NCI-H345 treated with DMSO at 0.1 percent for 48 hours (cell line): Measurements from ENCODE around the gene PREP.
A peak's percentile ranks its signal among the peaks of the same experiment; 100 is the strongest.
"Not testable (repeated sequence)": the region's sequence is repeated elsewhere in the genome, so short reads cannot be mapped to it uniquely, and the experiment has no call there.

Source experiments
- DNase-seq: peaks from one replicate; lab custom pipeline; 2025; ENCODE audit not compliant: unreplicated experiment; lab: John Stamatoyannopoulos, UW

Gene PREP

GRCh38 chr6:105402939-105403935 lies at the start of gene PREP:
PREP (minus strand) TSS chr6:105403082; CDS start chr6:105402891, 191 bp downstream.
- DNase-seq, result peak; percentile 67

DNA sequence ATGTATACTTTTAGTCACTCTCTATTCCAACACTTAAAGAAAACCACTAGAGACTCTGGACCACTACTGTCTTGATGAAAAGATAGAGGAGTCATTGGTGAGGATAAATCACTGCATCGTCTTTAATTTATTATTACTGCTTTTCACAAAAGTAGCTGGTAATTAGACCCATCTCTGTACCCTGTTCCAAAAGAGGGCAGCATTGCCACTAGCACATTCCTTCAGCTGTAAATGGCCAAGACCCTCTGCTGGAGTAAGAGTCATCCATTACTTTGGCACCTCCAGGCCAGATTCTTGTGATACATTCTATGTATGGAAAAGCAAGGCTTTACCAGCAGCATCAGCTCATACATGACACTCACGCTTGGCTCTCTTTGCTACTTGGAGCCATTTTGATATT lies 49.5 kb upstream of the PREP start:
- no peak for DNase-seq

GRCh38 chr6:105449756-105450390 lies 47.0 kb upstream of the PREP start:
- DNase-seq, result no peak

DNA sequence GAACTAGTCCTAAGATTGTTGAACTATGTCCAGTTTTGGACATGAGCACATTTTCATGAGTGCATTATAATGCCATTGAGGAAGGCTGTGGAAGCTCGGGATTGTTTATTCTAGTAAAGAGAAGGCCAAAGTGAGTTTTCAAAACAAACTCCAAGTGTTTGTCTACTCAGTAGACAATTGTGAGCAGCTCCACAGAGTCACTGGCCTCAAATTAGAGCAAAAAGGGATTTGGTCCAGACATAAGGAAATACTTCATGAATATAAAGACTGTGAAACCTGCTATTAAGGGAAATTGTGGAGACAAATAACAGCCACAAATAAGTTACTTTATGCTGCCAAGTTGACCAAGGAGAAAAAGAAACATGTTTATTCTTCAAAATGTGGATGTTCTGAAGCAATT lies 42.6 kb upstream of the PREP start:
- no peak for DNase-seq

- DNase-seq, result no peak
These were observed 41.1 kb upstream of the PREP start for GRCh38 chr6:105443941-105444340.

- no peak for DNase-seq
These were observed 39.5 kb upstream of the PREP start for GRCh38 chr6:105442369-105442768.

GRCh38 chr6:105437236-105437635 lies 34.4 kb upstream of the PREP start:
- DNase-seq, result no peak

DNA sequence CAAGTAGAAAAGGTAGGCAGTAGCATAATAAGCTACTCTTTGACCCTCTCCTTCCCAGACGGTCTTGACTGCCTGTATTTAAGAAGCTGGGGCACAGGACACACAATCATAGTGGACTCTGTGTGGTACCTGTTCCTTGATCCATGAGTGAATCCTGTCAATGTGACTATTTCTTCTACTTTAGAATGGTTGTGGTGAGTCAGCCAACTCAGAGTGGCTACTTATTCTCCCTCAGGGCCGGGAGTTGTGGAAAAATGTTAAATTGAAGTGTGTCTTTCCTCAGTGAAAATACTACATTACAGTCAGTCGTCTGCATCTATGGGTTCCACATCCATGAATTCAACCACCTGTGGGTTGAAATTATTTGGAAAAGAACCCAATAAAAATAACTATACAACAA lies 30.8 kb upstream of the PREP start:
- no peak for DNase-seq

GRCh38 chr6:105432797-105433196 lies 29.9 kb upstream of the PREP start:
- no peak for DNase-seq

- DNase-seq, result peak; percentile 11
These were observed 28.3 kb upstream of the PREP start for GRCh38 chr6:105431226-105431625.

DNA sequence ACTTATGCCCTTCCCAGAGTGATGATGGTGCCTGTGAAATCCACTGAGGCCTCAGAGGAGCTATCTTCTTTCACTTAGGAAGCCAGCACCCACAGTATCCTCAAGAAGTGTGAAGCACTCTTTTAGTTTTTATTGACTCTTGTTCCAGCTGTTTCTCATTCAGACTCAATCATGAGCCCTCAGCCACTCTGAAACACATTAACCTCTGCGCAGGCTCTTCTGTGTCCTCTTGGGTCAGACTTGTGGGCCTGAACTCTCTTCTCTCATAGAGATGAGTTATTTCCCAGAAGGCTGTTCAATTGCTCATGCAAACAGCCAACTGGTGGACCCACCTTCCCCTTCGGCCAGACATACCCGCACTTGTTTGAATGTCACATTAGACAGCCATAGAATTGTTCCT lies 27.8 kb upstream of the PREP start:
- no peak for DNase-seq

GRCh38 chr6:105429676-105430075 lies 26.8 kb upstream of the PREP start:
- DNase-seq, result no peak

DNA sequence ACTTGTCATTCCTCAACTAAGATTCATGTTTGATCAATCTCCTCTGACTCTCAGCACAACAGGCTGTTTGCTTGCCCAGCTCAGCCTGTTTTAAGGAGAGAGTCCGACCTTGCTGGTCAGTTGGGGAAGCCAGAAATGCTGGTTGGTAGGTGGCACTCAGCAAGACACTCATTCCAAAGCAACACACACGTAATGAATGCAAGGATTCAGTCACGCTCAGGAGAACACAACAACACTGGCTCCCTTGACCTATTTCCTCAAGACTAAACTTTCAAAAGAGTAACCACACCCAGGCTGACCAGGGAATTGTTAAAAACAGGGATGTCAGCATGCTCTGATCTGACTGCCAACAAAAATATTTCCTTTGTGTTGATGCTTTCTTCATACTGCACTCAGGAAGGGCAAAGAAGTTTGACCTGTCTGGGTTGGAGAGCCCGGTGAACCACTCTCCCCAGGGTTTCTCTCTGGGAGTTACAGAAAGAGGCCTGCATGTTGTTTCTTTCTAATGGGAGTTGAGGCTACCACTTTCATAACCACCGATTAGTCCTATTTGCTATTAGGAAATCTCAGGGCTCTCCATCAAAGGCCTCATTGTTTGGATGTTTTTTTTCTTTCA lies 25.6 kb upstream of the PREP start:
- DNase-seq, result no peak

GRCh38 chr6:105424175-105424783 lies 21.4 kb upstream of the PREP start:
- DNase-seq, result peak; percentile 64

DNA sequence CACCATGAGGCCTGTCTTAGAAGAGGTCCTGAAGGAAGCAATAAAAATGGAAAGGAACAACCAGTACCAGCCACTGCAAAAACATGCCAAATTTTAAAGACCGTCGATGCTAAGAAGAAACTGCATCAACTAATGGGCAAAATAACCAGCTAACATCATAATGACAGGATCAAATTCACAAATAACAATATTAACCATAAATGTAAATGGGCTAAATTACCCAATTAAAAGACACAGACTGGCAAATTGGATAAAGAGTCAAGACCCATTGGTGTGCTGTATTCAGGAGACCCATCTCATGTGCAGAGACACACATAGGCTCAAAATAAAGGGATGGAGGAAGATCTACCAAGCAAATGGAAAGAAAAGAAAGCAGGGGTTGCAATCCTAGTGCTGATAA lies 14.1 kb upstream of the PREP start:
- DNase-seq, result not testable (repeated sequence)

GRCh38 chr6:105409734-105410133 lies 6.9 kb upstream of the PREP start:
- no peak for DNase-seq

- DNase-seq, result peak; percentile 4
These were observed 568 bp downstream of the PREP start for GRCh38 chr6:105402090-105402938.

DNA sequence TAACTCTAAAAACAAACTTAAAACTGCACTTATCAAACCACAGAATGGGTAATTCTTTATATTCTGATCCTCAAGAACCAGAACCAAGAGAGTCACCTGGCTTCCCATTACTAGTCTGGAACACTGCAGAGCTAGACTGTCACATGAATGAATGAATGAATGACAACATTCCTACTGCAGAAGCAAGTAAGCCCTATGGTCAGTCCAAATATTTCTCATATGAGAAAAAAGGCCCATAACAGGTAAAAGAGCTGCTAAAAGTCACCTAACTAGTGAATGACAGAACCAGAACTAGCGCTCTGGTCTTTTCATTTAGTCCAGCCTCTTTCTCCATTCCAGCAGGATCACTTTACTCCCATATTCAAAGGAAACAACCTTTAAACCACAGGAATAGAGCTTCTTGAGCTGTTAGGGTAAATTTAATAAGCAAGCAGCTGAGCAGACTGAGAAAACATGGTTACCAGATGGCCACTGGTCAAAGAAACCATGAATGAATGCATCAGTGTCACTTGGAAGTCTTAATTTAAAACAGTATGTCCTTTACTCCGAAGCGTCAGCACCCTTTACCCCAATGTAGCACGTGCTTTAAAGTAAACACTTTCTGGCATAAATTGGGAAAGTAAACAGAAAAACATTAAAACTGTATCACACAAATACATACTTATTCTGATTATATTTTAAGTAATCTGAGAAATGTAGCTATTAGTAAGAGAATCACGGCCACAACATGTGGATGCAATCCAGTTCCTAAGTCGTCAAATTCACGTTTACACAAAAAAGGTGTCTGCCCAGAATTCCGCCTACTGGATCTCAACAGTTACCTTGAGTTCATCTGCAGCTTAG lies 1.4 kb downstream of the PREP start:
- no peak for DNase-seq

DNA sequence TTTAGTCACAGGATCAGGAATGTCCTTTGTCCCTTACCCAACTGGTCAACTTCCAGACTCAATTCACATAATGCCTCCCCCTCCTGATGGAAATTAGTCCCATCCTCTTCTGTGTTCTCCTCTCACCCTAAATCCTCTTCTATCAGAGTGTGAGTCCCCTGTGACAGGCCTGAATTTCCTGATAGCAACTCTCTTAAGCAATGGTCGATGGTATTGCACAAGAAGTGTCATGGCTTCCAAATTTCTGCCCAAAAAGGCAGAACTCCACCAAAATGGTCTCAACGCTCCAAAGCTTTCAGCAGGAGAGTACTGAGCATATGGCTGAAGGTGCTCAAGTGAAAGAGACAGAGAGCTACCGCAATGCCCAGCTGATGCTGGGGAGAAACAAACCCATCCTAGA lies 2.4 kb downstream of the PREP start:
- no peak for DNase-seq

DNA sequence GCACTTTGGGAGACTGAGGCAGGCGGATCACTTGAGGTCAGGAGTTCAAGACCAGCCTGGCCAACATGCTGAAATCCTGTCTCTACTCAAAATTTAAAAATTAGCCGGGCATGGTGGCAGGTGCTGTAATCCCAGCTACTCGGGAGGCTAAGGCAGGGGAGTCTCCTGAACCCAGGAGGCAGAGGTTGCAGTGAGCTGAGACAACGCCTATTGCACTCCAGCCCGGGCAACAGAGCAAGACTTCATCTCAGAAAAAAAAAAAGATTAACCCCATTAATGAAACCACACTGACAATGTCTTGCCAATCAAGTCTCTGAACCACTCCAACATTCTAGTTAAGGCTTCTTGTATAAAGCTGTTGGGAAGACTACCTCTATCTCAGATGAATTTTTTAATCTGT lies 4.0 kb downstream of the PREP start:
- no peak for DNase-seq
